Sigmoid colon (tissue), 7 donors: Measurements from ENCODE around the gene PXMP2. TPM values are rescaled to one million over a fixed set of nuclear protein-coding genes. Genes with fewer than 3 reads are reported as not detected.

ENCODE experiments used
- DNase-seq: peaks from one replicate; pipeline ENCODE4 v3.0.0-alpha.2; 2019
- H3K27ac ChIP-seq, 4 donors: fragments of 200-600 bp; sonication (generic); one replicate each; pipeline ENCODE4 v1.5.1; 2016 to 2019; ENCODE audit warnings: mild to moderate bottlenecking in 1 of 4
- H3K27me3 ChIP-seq, 3 donors: fragments of 200-600 bp; sonication (generic); one replicate each; pipeline ENCODE4 v1.5.1; 2019; ENCODE audit warnings: mild to moderate bottlenecking in 1 of 3
- H3K36me3 ChIP-seq, 4 donors: fragments of 200-600 bp; sonication (generic); one replicate each; pipeline ENCODE4 v1.5.1; 2016 to 2019
- H3K4me1 ChIP-seq, 4 donors: fragments of 200-600 bp; sonication (generic); one replicate each; pipeline ENCODE4 v1.5.1; 2017 to 2019
- H3K4me3 ChIP-seq, 4 donors: fragments of 200-600 bp; sonication (generic); one replicate each; pipeline ENCODE4 v1.5.1; 2017 to 2019; ENCODE audit warnings: mild to moderate bottlenecking in 2 of 4, moderate library complexity in 1 of 4
- H3K9me3 ChIP-seq, 4 donors: fragments of 200-600 bp in 3 of 4; sonication (generic) in 3 of 4; one replicate each; pipeline versions ENCODE4 v1.5.1 to v1.6.1; 2013 to 2019
- EP300 ChIP-seq, 4 donors: sonication (generic); formaldehyde crosslinking; IDR thresholded peaks; one replicate each; pipeline ENCODE4 v1.6.1; 2017; ENCODE audit warnings: antibody characterized with exemption in 4 of 4
- POLR2A ChIP-seq, 2 donors: fragments of 450-650 bp; IDR thresholded peaks; one replicate each; pipeline ENCODE4 v1.6.1; 2016; ENCODE audit warnings: antibody characterized with exemption in 2 of 2, mild to moderate bottlenecking in 2 of 2, moderate library complexity in 2 of 2
- POLR2AphosphoS5 ChIP-seq, 4 donors: sonication (generic); formaldehyde crosslinking; IDR thresholded peaks; one replicate each; pipeline ENCODE4 v1.6.1; 2017; ENCODE audit warnings: antibody characterized with exemption in 4 of 4
- WGBS, 2 donors: extraction: QIAGEN DNeasy Blood & Tissue Kit; methylation state at CpG; one replicate each; pipeline ENCODE4 v1.1.7; 2013; 5-methylcytosine and 5-hydroxymethylcytosine counted together
- intact Hi-C: fragments of 100-400 bp; cut with DNase I; formaldehyde crosslinking; loops from one replicate; pipeline ENCODE4 v1.15.1; 2023
- polyA plus RNA-seq, 3 donors: library from polyadenylated mRNA; stranded (reverse); fragments of 200-250 nt; gene quantifications; one replicate each; pipeline ENCODE4 v1.2.3, GENCODE V29; 2013
- total RNA-seq, 4 donors: library from RNA; depleted of rRNA; stranded (reverse); fragments of >200 nt; gene quantifications; one replicate each; pipeline ENCODE4 v1.1.0, GENCODE V29; 2016
- TF ChIP-seq, protein P1 (sequence below), 4 experiments: fragments of 450-650 bp in 3 of 4; fragments of 200-600 bp in 1 of 4; IDR thresholded peaks; one replicate each; pipeline ENCODE4 v1.5.1; 2016 to 2019; ENCODE audit warnings: antibody characterized with exemption in 4 of 4, mild to moderate bottlenecking in 3 of 4, moderate library complexity in 2 of 4
- donor health status: healthy with polysubstance abuse.
- donor health status: Bipolar disorder and iron deficiency.
- donor health status: healthy.

PXMP2 gene
- total and polyA plus RNA-seq, 7 donors, result 19.4 to 127 (median 43.4) TPM

DNA sequence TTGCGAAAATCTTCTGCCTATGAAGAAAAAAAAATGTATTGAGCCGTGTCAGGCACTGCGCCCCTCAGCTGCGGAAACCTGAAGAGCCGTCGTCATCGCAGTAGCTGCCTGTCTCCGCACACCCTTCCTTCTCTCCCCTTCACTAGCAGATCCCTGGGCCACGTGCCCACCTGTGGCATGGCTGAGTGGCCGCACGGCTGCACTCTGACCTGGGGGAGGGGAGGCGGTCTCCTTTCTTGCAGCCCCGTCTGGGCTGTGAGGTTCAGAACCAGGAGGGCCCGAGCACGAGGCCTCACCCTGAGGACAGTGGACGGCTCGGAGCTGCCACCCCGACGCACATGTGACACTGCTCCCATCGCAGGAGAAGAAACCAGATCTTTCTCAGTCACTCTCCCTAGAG is 48.1 kb downstream of the PXMP2 start:
- no peaks in the 10 kb centered on the region for H3K9me3 ChIP-seq
- H3K27me3 ChIP-seq, result no peaks in the 10 kb centered on the region
- no peak for TF ChIP-seq POLR2AphosphoS5 (IDR thresholded peaks at IDR 0.05)
- TF ChIP-seq EP300 (IDR thresholded peaks at IDR 0.05), result no peak
- TF ChIP-seq, protein P1, sequence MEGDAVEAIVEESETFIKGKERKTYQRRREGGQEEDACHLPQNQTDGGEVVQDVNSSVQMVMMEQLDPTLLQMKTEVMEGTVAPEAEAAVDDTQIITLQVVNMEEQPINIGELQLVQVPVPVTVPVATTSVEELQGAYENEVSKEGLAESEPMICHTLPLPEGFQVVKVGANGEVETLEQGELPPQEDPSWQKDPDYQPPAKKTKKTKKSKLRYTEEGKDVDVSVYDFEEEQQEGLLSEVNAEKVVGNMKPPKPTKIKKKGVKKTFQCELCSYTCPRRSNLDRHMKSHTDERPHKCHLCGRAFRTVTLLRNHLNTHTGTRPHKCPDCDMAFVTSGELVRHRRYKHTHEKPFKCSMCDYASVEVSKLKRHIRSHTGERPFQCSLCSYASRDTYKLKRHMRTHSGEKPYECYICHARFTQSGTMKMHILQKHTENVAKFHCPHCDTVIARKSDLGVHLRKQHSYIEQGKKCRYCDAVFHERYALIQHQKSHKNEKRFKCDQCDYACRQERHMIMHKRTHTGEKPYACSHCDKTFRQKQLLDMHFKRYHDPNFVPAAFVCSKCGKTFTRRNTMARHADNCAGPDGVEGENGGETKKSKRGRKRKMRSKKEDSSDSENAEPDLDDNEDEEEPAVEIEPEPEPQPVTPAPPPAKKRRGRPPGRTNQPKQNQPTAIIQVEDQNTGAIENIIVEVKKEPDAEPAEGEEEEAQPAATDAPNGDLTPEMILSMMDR (IDR thresholded peaks at IDR 0.05), result no peak
- no peak for TF ChIP-seq POLR2A (IDR thresholded peaks at IDR 0.05)
- no peak for DNase-seq
- H3K4me1 ChIP-seq, result no peaks in the 10 kb centered on the region
- intact Hi-C loops, result no loop called here
- no peak overlapping the region for H3K27ac ChIP-seq
- H3K4me3 ChIP-seq, result no peak overlapping the region
- 95 to 96% methylated on average over 20 of the region's 20 CpGs for WGBS, 2 donors
- peaks cover 50 to 100% (median 82%) of the 10 kb centered on the region in 4 donors for H3K36me3 ChIP-seq

DNA sequence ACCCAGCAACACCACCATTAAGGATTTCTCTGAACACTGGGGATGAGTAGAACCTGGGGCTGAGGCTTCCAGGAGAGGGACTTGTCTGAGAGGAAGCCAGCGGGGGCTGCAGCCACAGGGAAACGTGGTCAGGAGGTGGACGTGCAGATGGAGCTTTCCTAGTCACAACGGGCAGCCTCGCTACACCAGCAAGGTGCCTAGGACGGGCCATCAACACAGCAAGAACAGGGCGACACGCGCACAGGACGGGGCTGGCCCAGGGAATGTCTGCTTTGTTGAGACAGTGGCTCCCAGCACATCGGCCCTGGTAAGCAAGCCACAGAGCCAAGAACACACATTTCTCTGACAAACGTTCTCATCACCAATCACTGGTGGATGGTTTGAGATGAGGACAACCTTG is 49.0 kb downstream of the PXMP2 start:
- no peak for DNase-seq
- TF ChIP-seq POLR2A (IDR thresholded peaks at IDR 0.05), result no peak
- TF ChIP-seq EP300 (IDR thresholded peaks at IDR 0.05), result no peak
- no peak for TF ChIP-seq POLR2AphosphoS5 (IDR thresholded peaks at IDR 0.05)
- TF ChIP-seq, protein P1 (IDR thresholded peaks at IDR 0.05), result no peak
- Histone ChIP-seq H3K27me3 (no peaks in the 10 kb centered on the region), H3K9me3 (no peaks in the 10 kb centered on the region), H3K4me3 (no peak overlapping the region), H3K4me1 (no peaks in the 10 kb centered on the region), H3K36me3 (peaks cover 50 to 100% (median 89%) of the 10 kb centered on the region in 4 donors), H3K27ac (no peak overlapping the region)
- WGBS, 2 donors, result 94 to 96% methylated on average over 12 of the region's 12 CpGs
- intact Hi-C loops, result no loop called here

- Histone ChIP-seq H3K4me3 (no peak overlapping the region), H3K27ac (no peak overlapping the region), H3K4me1 (no peaks in the 10 kb centered on the region), H3K9me3 (no peaks in the 10 kb centered on the region), H3K27me3 (no peaks in the 10 kb centered on the region), H3K36me3 (peaks cover 45 to 100% (median 88%) of the 10 kb centered on the region in 4 donors)
- DNase-seq, result no peak
- no peak for TF ChIP-seq POLR2A (IDR thresholded peaks at IDR 0.05)
- TF ChIP-seq EP300 (IDR thresholded peaks at IDR 0.05), result no peak
- TF ChIP-seq, protein P1 (IDR thresholded peaks at IDR 0.05), result no peak
- no peak for TF ChIP-seq POLR2AphosphoS5 (IDR thresholded peaks at IDR 0.05)
- 97 to 98% methylated on average over 15 of the region's 15 CpGs for WGBS, 2 donors
- intact Hi-C loops, result no loop called here
Observed at GRCh38 chr12:132736913-132737312, 49.5 kb downstream of the PXMP2 start.

DNA sequence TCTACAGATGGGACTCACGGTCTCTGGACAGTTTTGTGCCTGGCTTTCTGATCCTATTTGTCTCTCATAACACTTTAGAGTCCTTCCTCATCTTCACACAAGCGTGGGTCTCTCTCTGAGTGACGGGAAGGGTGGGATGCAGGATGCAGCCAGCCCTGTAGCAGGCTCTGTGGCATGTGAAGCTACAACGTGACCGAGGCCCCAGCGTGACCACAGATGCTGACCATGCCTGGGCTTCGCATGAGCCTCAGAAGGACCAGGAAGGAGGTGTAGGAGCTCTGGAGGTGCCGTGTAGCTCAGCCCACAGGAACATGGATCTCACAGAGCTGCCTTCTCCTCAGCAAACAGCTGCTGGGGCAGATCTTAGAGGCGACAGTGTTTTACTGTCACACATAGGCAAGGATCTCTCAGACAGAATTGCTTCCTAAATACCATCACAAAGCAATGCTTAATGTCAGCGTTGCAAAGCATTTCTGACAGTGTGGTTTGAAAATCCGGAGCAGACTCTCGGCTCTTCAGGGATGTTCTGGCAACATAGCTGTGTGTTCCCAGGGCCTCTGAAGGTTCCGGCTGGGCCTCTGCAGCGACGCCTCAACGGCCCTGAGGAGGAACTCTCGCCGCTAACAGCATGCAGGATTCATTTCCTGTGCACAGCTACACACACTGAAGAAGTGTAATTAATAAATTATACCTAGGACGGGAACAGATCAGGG is 52.4 kb downstream of the PXMP2 start:
- intact Hi-C loops, result no loop called here
- WGBS, 2 donors, result 91 to 94% methylated on average over 19 of the region's 19 CpGs
- Histone ChIP-seq H3K4me1 (no peaks in the 10 kb centered on the region), H3K9me3 (no peaks in the 10 kb centered on the region), H3K36me3 (peaks cover 42 to 99% (median 80%) of the 10 kb centered on the region in 4 donors), H3K4me3 (no peak overlapping the region), H3K27ac (no peak overlapping the region), H3K27me3 (no peaks in the 10 kb centered on the region)
- DNase-seq, result no peak
- TF ChIP-seq POLR2AphosphoS5 (IDR thresholded peaks at IDR 0.05) (no peak), EP300 (IDR thresholded peaks at IDR 0.05) (no peak), POLR2A (IDR thresholded peaks at IDR 0.05) (no peak)
- TF ChIP-seq, protein P1 (IDR thresholded peaks at IDR 0.05), result no peak

DNA sequence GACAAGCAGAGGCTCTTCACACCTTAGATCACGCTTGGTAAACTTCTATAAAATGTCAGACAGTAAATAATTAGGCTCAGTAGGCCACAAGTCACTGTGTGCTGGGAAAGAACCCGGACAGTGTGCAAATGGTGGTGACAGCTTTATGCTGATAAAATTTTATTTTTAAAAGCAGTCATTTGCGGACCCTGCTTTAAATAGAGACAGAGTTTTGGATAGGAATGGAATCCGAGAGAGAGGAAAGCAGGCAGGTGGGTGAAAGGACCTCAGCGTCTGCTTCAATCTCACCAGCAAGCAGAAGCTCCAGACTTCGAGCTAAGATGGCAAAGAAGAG is 52.9 kb downstream of the PXMP2 start:
- 94% methylated on average over 6 of the region's 6 CpGs for WGBS, 2 donors
- DNase-seq, result no peak
- H3K27ac ChIP-seq, result no peak overlapping the region
- H3K4me3 ChIP-seq, result no peak overlapping the region
- no peaks in the 10 kb centered on the region for H3K4me1 ChIP-seq
- H3K27me3 ChIP-seq, result no peaks in the 10 kb centered on the region
- no peaks in the 10 kb centered on the region for H3K9me3 ChIP-seq
- no peak for TF ChIP-seq POLR2A (IDR thresholded peaks at IDR 0.05)
- TF ChIP-seq POLR2AphosphoS5 (IDR thresholded peaks at IDR 0.05), result no peak
- no peak for TF ChIP-seq EP300 (IDR thresholded peaks at IDR 0.05)
- TF ChIP-seq, protein P1 (IDR thresholded peaks at IDR 0.05), result no peak
- H3K36me3 ChIP-seq, result peaks cover 42 to 99% (median 80%) of the 10 kb centered on the region in 4 donors
- intact Hi-C loops, result no loop called here
